HG03575 (cell line): ENCODE measurements around the gene DNAJC17.

Experiments used
- ATAC-seq: cut with Tn5 transposase; IDR thresholded peaks from one replicate; pipeline ENCODE4 v1.9.1; 2021; ENCODE audit not compliant: unreplicated experiment, insufficient number of reproducible peaks, low FRiP score; ENCODE audit errors: extremely low read depth

DNAJC17 gene

GRCh38 chr15:40770147-40770721, 37.0 kb downstream of the DNAJC17 start:
- no peak for ATAC-seq

GRCh38 chr15:40769274-40770146, 37.8 kb downstream of the DNAJC17 start, which contains the start of gene C15orf62:
Gene C15orf62 (plus strand): TSS chr15:40769980. CDS start chr15:40770496, 516 bp downstream.
- no peak for ATAC-seq

- ATAC-seq, result no peak
These were observed 38.6 kb downstream of the DNAJC17 start for GRCh38 chr15:40768521-40769273.

GRCh38 chr15:40767838-40768500, 39.3 kb downstream of the DNAJC17 start:
- no peak for ATAC-seq

- no peak for ATAC-seq
These were observed 40.1 kb downstream of the DNAJC17 start for GRCh38 chr15:40766906-40767837.

GRCh38 chr15:40766194-40766815, 41.0 kb downstream of the DNAJC17 start:
- no peak for ATAC-seq

- ATAC-seq, result no peak
These were observed 42.6 kb downstream of the DNAJC17 start for GRCh38 chr15:40764629-40765103.

- ATAC-seq, result no peak
These were observed 43.3 kb downstream of the DNAJC17 start, which contains the start of gene GCHFR for GRCh38 chr15:40763801-40764628. Gene GCHFR (plus strand): TSS chr15:40764068. CDS start chr15:40764181, 113 bp downstream.

GRCh38 chr15:40762919-40763800, 44.1 kb downstream of the DNAJC17 start:
- ATAC-seq, result no peak

- ATAC-seq, result no peak
These were observed 47.3 kb downstream of the DNAJC17 start for GRCh38 chr15:40759961-40760360.

- no peak for ATAC-seq
These were observed 50.3 kb downstream of the DNAJC17 start for GRCh38 chr15:40756938-40757337.

- ATAC-seq, result no peak
These were observed 51.5 kb downstream of the DNAJC17 start for GRCh38 chr15:40755812-40756208.

- no peak for ATAC-seq
These were observed 52.1 kb downstream of the DNAJC17 start, which contains the start of gene RMDN3 for GRCh38 chr15:40754883-40755811. Gene RMDN3 (minus strand): TSS chr15:40755254. CDS start chr15:40754783, 471 bp downstream.

GRCh38 chr15:40754574-40754882, 52.7 kb downstream of the DNAJC17 start:
- ATAC-seq, result no peak

GRCh38 chr15:40751745-40752144, 55.5 kb downstream of the DNAJC17 start:
- no peak for ATAC-seq
